ENCODE measurements around the gene LDB3. TPM values are rescaled to one million over a fixed set of nuclear protein-coding genes. Genes with fewer than 3 reads are reported as not detected.
A peak's percentile ranks its signal among the peaks of the same experiment; 100 is the strongest.

The LDB3 gene
- total and polyA plus RNA-seq, 9 of the 15 experiments (the other 6 are each of a cell fraction or from before 2014, with no cell fraction given) = 0.03 TPM; not detected in 8

DNA sequence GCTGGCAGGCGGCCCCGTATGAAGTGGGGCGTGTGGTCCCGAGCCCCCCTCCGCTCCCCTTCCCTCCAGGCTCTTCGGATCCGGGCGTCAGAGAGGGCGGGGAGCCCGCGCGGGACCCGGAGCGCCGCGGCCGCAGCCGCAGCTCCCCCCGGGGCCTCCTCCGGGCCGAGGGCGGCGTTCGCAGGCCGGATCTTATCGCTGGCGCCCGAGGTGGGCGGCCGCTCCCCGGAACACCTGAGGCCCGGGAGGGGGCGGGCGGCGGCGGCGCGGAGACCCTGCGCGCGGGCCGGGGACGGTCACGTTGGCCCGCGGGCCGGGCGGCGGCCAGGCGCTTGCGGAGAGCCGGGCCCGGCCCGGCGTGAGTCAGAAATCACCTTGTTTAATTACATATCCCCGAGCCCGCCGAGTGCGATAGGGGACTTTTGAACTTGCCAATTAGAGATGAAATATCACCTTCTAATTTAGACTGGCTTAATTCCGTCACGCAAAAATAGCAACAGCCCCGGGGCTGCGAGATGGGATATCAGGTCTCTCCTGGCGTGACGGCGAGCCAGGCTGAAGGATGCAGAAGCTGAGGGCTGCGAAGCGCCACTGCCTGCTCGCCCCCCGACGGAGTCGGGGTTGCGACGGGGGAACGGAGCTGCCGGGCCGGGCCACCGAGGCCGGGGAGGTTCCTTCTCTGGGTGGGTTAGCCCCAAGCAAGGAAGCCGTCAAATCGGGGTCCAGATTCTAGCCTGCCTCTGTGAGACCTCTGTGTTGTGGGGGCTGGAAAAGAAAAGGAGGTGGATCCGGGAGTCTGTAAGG is 43.4 kb downstream of the LDB3 start (continued):
- TF ChIP-seq NONO (IDR thresholded peaks at IDR 0.05; ENCODE audit: low read depth in 2 of 2, low read length in 1 of 2) = peak in 1 of 2 experiments; percentile 22; a peak in 1 of 4 replicates
- no peak for TF ChIP-seq NR4A1 (CRISPR knock-in tag; IDR thresholded peaks at IDR 0.05)
- TF ChIP-seq NR4A1 (tag; IDR thresholded peaks at IDR 0.05) = no peak
- TF ChIP-seq ZNF436 (CRISPR knock-in tag; IDR thresholded peaks at IDR 0.05) = no peak
- no peak for TF ChIP-seq PHF20 (IDR thresholded peaks at IDR 0.05; ENCODE audit: partially characterized antibody)
- TF ChIP-seq DIDO1 (tag; IDR thresholded peaks at IDR 0.05; ENCODE audit: low read depth) = no peak
- TF ChIP-seq ZNF3 (CRISPR knock-in tag; IDR thresholded peaks at IDR 0.05) = no peak
- TF ChIP-seq KLF1 (tag; IDR thresholded peaks at IDR 0.05) = no peak
- peak; percentile 9 for TF ChIP-seq CCNT2 (IDR thresholded peaks at IDR 0.05; ENCODE audit: borderline replicate concordance, extremely low read depth, insufficient read length, low read depth, low read length)
- TF ChIP-seq NFXL1 (CRISPR knock-in tag; IDR thresholded peaks at IDR 0.05) = no peak
- TF ChIP-seq ZNF184 (CRISPR knock-in tag; IDR thresholded peaks at IDR 0.05) = no peak
- no peak for TF ChIP-seq NR1H2 (CRISPR knock-in tag; IDR thresholded peaks at IDR 0.05)
- TF ChIP-seq MTF1 (CRISPR knock-in tag; IDR thresholded peaks at IDR 0.05; ENCODE audit: borderline replicate concordance) = no peak
- no peak for TF ChIP-seq CBFB (CRISPR knock-in tag; IDR thresholded peaks at IDR 0.05)
- TF ChIP-seq JUNB (CRISPR knock-in tag; conservative IDR thresholded peaks at IDR 0.05) = no peak
- TF ChIP-seq U2AF1 (optimal IDR thresholded peaks at IDR 0.05; ENCODE audit: low read depth, low read length) = no peak
- TF ChIP-seq, protein P1, sequence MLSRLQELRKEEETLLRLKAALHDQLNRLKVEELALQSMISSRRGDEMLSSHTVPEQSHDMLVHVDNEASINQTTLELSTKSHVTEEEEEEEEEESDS (CRISPR knock-in tag; IDR thresholded peaks at IDR 0.05) = no peak
- TF ChIP-seq, protein P2, sequence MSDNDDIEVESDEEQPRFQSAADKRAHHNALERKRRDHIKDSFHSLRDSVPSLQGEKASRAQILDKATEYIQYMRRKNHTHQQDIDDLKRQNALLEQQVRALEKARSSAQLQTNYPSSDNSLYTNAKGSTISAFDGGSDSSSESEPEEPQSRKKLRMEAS (CRISPR knock-in tag; IDR thresholded peaks at IDR 0.05) = no peak
- TF ChIP-seq RB1 (IDR thresholded peaks at IDR 0.05; ENCODE audit: low read depth) = no peak
- TF ChIP-seq, protein P3, sequence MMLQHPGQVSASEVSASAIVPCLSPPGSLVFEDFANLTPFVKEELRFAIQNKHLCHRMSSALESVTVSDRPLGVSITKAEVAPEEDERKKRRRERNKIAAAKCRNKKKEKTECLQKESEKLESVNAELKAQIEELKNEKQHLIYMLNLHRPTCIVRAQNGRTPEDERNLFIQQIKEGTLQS (IDR thresholded peaks at IDR 0.05) = no peak
- TF ChIP-seq, protein P3 (CRISPR knock-in tag; conservative IDR thresholded peaks at IDR 0.05) = no peak
- no peak for TF ChIP-seq DDX20 (tag; IDR thresholded peaks at IDR 0.05; ENCODE audit: low read depth)
- no peak for TF ChIP-seq PTBP1 (IDR thresholded peaks at IDR 0.05; ENCODE audit: low read depth, low read length)
- TF ChIP-seq CHD4 (IDR thresholded peaks at IDR 0.05; ENCODE audit: insufficient read depth, insufficient replicate concordance, low read depth, low read length, poor library complexity, severe bottlenecking) = no peak
- no peak for TF ChIP-seq ZNF444 (CRISPR knock-in tag; IDR thresholded peaks at IDR 0.05)
- TF ChIP-seq DNMT1 (IDR thresholded peaks at IDR 0.05) = no peak
- TF ChIP-seq OTX1 (CRISPR knock-in tag; IDR thresholded peaks at IDR 0.05) = no peak
- TF ChIP-seq CXXC5 (CRISPR knock-in tag; IDR thresholded peaks at IDR 0.05) = peak; percentile 66
- no peak for TF ChIP-seq ZNF146 (CRISPR knock-in tag; IDR thresholded peaks at IDR 0.05; ENCODE audit: unreplicated experiment)
- no peak for TF ChIP-seq BRCA1 (IDR thresholded peaks at IDR 0.05)
- TF ChIP-seq BRCA1 (CRISPR knock-in tag; IDR thresholded peaks at IDR 0.05) = no peak
